ENCODE measurements around the gene ESYT3.
"Not testable (repeated sequence)": the region's sequence is repeated elsewhere in the genome, so short reads cannot be mapped to it uniquely, and the experiment has no call there.

Gene ESYT3

DNA sequence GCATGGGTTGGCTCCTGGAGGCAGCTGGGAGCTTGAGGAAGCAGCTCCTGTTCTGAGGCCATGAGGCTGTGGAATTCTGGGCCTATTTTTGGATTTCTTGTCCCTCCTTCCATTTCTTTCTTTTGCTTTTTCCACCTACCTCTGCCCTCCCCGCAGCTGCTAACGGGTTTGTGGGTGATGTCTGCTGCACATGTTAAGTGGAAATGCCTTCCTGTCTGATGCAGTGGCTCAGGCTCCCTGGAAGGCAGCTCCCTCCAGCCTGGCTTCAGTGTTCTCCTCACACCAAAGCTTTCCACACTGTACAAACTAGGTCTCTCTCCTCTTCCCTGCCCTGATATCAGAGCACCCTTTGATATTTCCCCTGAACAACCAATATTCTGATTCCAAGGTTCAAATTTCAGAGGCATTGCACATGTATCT lies 33.8 kb upstream of the ESYT3 start:
- no peak for TF ChIP-seq ZNF274 (IDR thresholded peaks at IDR 0.05; ENCODE audit: low read depth, low read length)
- no peak overlapping the region for H3K4me3 ChIP-seq (ENCODE audit: low read length)

DNA sequence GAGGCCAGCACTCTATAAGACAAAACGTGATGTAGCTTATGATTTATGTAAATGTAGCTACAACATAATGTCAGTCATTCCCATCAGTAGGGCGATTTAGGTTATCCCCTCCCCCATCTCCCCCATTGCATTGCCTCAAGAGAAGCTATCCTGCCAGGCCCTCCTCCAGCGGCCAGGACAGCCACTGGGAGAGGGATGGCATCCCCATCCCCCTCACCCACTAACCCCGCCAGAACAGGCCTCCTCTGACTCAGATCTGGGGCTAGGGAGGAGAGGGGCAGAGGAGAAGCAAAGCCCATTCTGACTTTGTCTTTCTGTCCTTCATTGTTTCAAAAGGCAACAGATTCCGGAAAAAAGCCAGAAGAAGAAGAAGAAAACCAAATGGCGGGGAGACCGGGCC lies 32.6 kb upstream of the ESYT3 start:
- no peak for TF ChIP-seq ZNF274 (IDR thresholded peaks at IDR 0.05; ENCODE audit: low read depth, low read length)
- H3K4me3 ChIP-seq (ENCODE audit: low read length): no peak overlapping the region

DNA sequence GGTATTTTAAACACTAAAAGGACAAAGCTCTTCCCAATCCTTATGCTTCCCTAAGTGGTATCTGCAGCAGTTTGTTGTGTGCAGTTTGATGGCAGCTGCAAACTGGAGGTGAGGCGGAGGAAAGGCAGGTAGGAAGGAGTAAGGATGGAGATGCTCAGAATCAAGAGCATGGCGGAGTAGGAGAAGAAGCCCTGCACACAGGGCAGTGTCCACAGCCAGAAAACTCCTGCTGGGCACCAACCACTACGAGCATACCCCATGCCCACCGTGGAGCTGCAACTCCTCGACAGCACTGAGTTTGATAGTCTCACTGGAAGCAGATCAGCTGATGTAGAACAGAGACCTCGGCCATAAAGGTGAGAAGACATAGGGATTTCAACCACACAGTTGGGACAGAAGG lies 30.3 kb upstream of the ESYT3 start:
- H3K4me3 ChIP-seq (ENCODE audit: low read length): no peak overlapping the region
- no peak for TF ChIP-seq ZNF274 (IDR thresholded peaks at IDR 0.05; ENCODE audit: low read depth, low read length)

- TF ChIP-seq ZNF274 (IDR thresholded peaks at IDR 0.05; ENCODE audit: low read depth, low read length): no peak
- H3K4me3 ChIP-seq (ENCODE audit: low read length): no peak overlapping the region
These were observed 29.4 kb upstream of the ESYT3 start for GRCh38 chr3:138405001-138405400.

DNA sequence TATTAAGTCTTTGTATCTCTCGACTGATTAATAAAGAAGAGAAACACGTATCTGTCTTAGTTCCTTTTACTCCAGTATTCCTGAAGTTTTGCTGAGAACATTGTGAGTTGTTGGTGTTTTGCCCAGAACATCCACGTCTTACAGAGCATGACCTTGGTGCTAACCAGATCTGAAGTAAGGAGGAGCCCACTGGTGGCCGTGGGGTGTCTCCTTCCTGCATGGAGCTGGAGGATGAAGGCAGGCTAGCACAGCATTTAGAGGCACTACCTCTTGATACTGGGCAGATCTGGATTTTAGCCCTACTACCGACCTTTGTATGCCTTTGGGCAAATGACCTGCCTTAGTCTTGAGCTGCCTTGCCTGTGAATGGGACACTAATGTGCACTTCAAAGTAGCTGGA lies 28.9 kb upstream of the ESYT3 start:
- H3K4me3 ChIP-seq (ENCODE audit: low read length): no peak overlapping the region
- no peak for TF ChIP-seq ZNF274 (IDR thresholded peaks at IDR 0.05; ENCODE audit: low read depth, low read length)

DNA sequence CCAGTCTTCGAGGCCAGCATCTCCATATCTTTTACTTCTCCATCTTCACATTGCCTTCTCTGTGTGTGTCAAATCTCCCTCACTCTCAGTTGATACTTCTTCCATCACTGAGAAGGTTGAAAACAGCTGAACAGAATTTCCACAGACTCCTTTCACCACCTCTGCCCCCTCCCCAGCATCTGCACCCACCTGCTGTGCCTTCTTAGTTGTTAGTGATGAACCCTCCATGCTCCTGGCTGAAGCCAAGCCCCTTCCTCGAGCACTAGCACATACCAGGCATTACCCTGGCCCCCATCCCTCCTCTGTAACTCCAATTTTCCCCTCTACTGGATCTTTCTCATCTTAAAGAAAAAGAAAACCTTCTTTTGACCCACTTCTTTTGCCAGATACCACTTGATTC lies 27.8 kb upstream of the ESYT3 start:
- TF ChIP-seq ZNF274 (IDR thresholded peaks at IDR 0.05; ENCODE audit: low read depth, low read length): no peak
- H3K4me3 ChIP-seq (ENCODE audit: low read length): no peak overlapping the region

- TF ChIP-seq ZNF274 (IDR thresholded peaks at IDR 0.05; ENCODE audit: low read depth, low read length): no peak
- no peak overlapping the region for H3K4me3 ChIP-seq (ENCODE audit: low read length)
These were observed 27.0 kb upstream of the ESYT3 start for GRCh38 chr3:138407236-138407907.

GRCh38 chr3:138408751-138409570 lies 25.5 kb upstream of the ESYT3 start:
- no peak for TF ChIP-seq ZNF274 (IDR thresholded peaks at IDR 0.05; ENCODE audit: low read depth, low read length)
- H3K4me3 ChIP-seq (ENCODE audit: low read length): no peak overlapping the region

- H3K4me3 ChIP-seq (ENCODE audit: low read length): no peak overlapping the region
- no peak for TF ChIP-seq ZNF274 (IDR thresholded peaks at IDR 0.05; ENCODE audit: low read depth, low read length)
These were observed 21.4 kb upstream of the ESYT3 start for GRCh38 chr3:138412821-138413551.

DNA sequence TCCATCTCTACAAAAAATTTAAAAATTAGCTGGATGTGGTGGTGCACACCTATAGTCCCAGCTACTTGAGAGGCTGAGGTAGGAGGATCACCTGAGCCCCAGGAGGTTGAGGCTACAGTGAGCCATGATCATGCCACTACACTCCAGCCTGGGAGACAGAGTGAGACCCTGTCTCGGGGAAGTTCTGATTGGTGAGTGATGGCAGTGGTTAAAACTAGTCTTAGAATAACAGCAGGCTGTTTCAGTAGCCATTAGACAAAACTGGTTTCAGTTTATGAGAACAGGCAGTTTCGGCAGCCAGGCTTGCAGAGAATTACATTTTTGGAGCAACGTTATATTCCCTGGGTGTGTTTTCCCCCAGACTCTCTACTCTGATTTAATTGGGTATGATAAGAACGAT lies 18.2 kb upstream of the ESYT3 start:
- not testable (repeated sequence) for H3K4me3 ChIP-seq (ENCODE audit: low read length)

- no peak for TF ChIP-seq ZNF274 (IDR thresholded peaks at IDR 0.05; ENCODE audit: low read depth, low read length)
- no peak overlapping the region for H3K4me3 ChIP-seq (ENCODE audit: low read length)
These were observed 16.8 kb upstream of the ESYT3 start for GRCh38 chr3:138417559-138417982.

DNA sequence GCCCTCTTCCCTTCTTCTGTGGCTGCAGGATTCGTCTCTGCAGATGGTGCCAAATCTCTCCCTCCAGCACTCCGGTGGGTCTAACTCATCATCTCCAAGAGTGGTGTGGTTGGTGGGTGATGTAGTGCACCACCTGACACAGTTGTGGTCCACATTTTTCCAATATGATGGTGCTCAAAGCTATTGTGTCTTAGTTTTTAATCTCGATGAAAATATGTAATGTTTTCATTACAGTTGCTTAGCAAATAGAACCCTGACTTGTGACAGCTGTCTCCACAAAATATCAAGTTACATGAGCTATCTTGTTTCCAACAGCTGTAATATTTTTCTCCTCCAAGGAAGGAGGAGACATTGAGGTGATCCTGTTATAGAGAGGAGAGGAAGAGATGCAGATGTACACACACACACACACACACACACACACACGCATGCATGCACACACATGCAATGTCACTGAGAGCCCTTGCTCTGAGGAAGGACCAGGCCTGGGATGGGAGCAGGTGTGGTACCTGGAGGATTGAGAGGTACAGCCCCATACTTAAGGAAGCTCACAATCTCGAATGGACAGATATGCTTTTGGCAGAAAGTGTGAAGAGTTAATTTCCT lies 15.7 kb upstream of the ESYT3 start:
- H3K4me3 ChIP-seq (ENCODE audit: low read length): no peak overlapping the region
- no peak for TF ChIP-seq ZNF274 (IDR thresholded peaks at IDR 0.05; ENCODE audit: low read depth, low read length)

- no peak for TF ChIP-seq ZNF274 (IDR thresholded peaks at IDR 0.05; ENCODE audit: low read depth, low read length)
- no peak overlapping the region for H3K4me3 ChIP-seq (ENCODE audit: low read length)
These were observed 11.1 kb upstream of the ESYT3 start for GRCh38 chr3:138423316-138423715.

DNA sequence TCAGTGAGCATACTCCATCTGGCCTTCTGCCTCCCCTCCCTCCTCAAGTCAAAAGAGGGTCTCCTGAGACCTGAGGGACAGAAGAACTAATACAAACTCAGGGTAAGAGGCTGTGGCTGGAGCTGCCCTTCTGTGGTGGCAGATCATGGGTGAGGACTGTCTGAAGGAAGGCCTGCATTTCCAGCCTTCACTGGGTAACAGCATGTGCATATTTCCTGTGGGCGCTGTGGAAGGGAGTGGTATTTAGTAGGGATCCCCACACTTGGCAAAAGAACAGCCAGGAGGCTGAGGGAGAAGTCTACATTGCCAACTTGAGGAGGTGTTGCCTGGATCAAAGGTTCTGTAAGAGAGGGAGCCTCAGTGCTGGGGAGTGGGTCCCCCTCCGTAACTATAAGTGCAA lies 10.1 kb upstream of the ESYT3 start:
- no peak overlapping the region for H3K4me3 ChIP-seq (ENCODE audit: low read length)
- TF ChIP-seq ZNF274 (IDR thresholded peaks at IDR 0.05; ENCODE audit: low read depth, low read length): no peak
